ENCODE results near the gene DLGAP1.
A peak's percentile ranks its signal among the peaks of the same experiment; 100 is the strongest.
"Not testable (repeated sequence)": the region's sequence is repeated elsewhere in the genome, so short reads cannot be mapped to it uniquely, and the experiment has no call there.

DLGAP1 gene

GRCh38 chr18:3594760-3595368 is 860.2 kb downstream of the DLGAP1 start:
- DNase-seq = no peak

GRCh38 chr18:3593904-3594759 is 861.0 kb downstream of the DLGAP1 start:
- peak; percentile 81 for DNase-seq

DNA sequence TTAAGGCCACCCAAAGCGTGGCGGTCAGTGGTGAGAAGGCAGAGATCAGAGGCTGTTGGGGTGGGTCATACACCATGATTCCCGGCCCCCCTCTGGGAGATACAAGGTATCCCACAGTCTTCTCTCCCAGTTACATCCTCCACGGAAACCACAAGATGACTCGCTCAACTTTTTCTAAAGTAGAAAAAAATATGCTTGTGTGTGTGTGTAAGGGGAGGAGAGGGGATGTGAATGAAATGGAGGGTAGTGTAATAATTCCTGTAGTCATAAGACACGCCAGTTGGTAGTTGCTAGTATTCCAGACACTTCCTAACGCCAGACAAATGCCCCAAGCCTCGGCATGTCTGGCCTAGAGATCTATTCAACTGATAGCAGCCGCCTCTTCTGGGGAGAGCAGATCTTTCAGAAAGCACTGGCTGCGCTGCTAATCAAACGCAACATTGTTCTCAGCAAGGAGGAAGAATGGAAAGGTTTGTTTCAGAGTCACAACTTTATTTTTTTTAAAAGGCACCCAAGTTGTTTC is 861.7 kb downstream of the DLGAP1 start:
- DNase-seq = no peak

DNA sequence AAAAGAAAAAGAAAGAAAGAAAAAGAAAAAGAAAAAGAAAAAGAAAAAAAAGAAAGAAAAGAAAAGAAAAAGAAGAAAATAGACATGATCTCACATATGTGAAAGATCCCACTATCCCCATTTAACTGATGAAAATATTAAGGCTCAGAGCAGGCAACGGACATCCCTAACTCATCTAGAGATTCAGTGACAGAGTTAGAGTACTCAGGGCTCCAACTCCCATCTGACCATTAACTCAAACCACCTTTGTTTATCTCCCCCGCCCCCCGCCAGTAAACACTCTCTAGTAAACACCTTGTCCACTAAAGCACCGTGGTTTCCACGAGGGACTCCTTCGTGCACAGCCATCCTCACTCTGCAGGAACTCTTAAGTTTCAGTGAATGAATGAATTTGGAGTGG is 862.2 kb downstream of the DLGAP1 start:
- DNase-seq = no peak

DNA sequence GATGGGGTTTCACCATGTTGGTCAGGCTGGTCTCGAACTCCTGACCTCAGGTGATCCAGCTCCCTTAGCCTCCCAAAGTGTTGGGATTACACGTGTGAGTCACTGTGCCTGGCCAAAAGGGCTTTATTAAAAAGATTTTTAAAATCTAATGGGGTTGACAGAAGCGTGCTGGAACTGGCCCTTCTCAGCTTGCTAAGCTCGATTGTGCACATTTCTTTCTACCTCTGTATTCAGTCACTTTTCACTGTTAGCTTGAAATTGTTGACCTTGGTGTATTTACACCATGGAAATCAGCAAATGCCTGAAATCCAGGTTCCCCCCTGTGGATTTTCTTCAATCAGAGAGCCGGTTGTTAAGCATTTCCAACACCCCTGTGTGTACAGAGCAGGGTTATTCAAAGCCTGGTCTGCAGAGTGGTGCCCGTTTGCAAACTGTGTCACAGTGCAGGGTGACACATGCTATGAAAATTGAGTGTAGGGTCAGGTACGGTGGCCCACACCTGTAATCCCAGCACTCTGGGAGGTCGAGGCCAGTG is 864.9 kb downstream of the DLGAP1 start:
- no peak for DNase-seq

GRCh38 chr18:3585656-3586509 is 869.2 kb downstream of the DLGAP1 start:
- peak; percentile 59 for DNase-seq

- DNase-seq = no peak
Measured at GRCh38 chr18:3584897-3585460, 870.1 kb downstream of the DLGAP1 start.

- no peak for DNase-seq
Measured at GRCh38 chr18:3584266-3584861, 870.7 kb downstream of the DLGAP1 start.

DNA sequence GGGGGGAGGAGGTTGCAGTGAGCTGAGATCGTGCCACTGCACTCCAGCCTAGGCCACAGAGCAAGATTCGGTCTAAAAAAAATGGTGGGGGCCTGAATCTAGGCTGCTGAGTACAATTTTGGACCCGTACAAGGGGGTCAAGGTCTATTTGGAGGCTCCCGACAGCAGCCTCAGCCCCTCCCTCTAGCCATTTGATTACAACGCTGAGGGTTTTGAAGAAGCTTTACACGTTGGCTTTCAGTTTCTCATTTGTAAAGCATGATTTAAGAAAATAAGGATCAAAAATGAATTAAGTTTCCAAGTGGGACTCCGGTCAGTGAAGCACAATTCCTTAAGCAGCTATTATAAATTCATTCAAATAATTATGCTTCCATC is 871.2 kb downstream of the DLGAP1 start:
- no peak for DNase-seq

- DNase-seq = not testable (repeated sequence)
Measured at GRCh38 chr18:3583106-3583872, 871.8 kb downstream of the DLGAP1 start.

DNA sequence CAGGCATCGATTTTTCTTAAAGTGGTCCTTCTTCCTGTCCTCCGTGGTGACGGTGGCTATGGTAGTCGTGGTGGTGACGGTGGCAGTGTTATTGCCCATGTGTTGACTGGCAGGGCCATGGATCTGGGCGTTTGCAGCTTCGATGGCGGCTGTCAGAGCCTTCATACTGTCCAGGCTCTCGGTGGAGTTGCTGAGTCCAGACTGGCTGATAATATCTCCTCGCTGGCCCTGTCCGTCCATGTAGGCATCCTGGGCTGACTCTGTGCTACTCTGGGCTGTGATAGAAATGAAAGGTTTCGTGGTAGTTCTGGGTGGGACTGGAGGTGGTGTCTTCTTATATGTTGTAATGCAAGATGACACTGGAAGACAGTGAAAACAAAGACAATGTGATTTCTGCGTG is 873.2 kb downstream of the DLGAP1 start:
- no peak for DNase-seq

DNA sequence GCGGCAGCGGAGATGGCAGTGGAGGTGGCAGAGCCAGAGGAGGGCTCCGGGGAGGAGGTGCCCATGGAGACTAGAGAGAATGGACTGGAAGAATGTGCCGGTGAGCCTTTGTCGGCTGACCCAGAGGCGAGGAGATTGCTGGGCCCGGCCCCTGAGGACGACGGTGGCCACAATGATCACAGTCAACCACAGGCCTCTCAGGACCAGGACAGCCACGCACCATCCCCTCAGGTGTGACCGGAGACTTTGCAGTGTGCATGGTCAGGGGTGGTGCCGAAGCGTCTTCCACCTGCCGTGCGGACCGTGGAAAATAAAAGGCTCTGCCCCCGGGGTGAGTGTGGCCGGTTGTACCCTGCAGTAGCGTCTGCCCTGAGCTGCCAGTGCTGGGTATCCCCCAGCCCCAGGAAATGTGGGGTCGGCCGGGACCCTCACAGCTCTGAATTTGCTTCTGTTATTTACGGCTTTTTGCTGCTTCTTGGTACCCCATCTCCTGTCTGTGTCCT is 874.5 kb downstream of the DLGAP1 start:
- DNase-seq = not testable (repeated sequence)

DNA sequence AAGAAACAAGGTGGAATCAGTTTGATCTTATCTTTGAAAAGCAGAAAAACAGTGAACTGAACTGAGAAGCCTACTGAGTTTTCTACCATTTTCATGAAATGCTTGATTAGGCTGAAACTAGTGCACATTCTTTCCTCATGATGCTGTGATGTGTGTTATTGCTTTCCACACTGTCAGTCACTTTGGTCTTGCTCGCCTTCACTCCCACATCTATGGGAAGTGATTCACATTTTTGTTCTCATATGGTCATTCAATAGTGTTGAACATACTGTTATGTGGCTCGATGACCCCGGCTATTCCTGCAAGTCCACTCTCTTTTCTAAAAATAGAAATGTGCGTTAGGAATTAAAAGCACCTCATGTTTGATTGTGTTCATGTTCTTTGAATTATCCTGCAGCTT is 875.4 kb downstream of the DLGAP1 start:
- no peak for DNase-seq

DNA sequence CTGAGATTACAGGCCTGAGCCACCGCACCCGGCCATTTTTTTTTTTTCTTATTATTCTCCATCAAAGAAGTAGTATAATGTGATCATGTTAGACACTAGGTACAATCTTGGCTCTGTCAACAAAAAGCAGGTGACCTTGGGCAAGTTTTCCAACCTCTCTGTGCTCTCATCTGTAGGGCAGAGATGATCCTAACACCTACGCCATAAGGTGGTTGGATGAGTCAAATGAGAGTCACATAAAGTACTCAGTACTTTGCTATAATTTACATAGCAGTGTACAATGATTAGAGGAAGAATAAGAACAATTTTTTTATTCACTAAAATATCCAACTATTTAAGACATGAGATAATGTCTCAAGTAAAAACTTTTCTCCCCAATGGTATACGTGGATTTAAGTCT is 876.5 kb downstream of the DLGAP1 start:
- no peak for DNase-seq

GRCh38 chr18:3577281-3577855 is 877.7 kb downstream of the DLGAP1 start:
- no peak for DNase-seq

GRCh38 chr18:3572761-3573160 is 882.3 kb downstream of the DLGAP1 start:
- DNase-seq = no peak

GRCh38 chr18:3566851-3567250 is 888.3 kb downstream of the DLGAP1 start:
- DNase-seq = no peak

GRCh38 chr18:3560755-3561154 is 894.4 kb downstream of the DLGAP1 start:
- DNase-seq = no peak

- no peak for DNase-seq
Measured at GRCh38 chr18:3554811-3555427, 900.2 kb downstream of the DLGAP1 start.

DNA sequence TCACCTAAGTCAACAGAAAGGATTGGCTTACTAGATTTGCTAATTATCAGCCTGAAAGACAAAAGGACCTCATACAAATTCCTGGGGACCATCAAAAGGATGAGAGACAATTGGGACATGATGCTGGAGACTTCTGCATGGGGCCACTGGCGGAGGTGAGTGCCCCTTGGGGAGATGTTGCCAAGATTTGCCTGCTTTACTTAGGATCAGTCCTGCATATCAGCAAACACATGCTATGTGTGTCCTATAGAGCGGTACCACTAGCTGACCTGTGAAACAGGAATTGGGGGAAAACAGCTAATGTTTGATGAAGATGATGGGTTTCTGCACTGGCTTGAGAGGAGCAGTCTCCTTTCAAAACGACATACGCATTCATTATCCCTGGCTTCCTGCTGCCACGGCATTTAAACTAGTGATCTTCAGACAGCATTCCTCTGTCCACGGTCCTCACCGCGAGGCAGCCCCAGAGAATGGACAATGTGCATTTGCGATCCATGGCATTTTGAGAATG is 901.0 kb downstream of the DLGAP1 start:
- no peak for DNase-seq

All from effector CD4-positive, alpha-beta T cell (primary cell).